NCI-H345 treated with DMSO at 0.1 percent for 48 hours (cell line): ENCODE results near the gene SLC44A4.
"Not testable (repeated sequence)": the region's sequence is repeated elsewhere in the genome, so short reads cannot be mapped to it uniquely, and the experiment has no call there.

Experiments used
- DNase-seq: peaks from one replicate; lab custom pipeline; 2025; ENCODE audit not compliant: unreplicated experiment; lab: John Stamatoyannopoulos, UW

SLC44A4 gene

GRCh38 chr6:31830886-31831335 lies 47.9 kb downstream of the SLC44A4 start:
- no peak for DNase-seq

DNA sequence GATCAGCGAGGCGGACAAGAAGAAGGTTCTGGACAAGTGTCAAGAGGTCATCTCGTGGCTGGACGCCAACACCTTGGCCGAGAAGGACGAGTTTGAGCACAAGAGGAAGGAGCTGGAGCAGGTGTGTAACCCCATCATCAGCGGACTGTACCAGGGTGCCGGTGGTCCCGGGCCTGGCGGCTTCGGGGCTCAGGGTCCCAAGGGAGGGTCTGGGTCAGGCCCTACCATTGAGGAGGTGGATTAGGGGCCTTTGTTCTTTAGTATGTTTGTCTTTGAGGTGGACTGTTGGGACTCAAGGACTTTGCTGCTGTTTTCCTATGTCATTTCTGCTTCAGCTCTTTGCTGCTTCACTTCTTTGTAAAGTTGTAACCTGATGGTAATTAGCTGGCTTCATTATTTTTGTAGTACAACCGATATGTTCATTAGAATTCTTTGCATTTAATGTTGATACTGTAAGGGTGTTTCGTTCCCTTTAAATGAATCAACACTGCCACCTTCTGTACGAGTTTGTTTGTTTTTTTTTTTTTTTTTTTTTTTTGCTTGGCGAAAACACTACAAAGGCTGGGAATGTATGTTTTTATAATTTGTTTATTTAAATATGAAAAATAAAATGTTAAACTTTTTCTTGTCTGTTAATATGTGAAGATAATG lies 49.0 kb downstream of the SLC44A4 start:
- no peak for DNase-seq

GRCh38 chr6:31827286-31828079 lies 51.3 kb downstream of the SLC44A4 start, which contains the start of gene HSPA1B:
TSS of gene HSPA1B (plus strand) at chr6:31827738. CDS start at chr6:31827951, 213 bp downstream.
- DNase-seq, result peak; percentile 84

DNA sequence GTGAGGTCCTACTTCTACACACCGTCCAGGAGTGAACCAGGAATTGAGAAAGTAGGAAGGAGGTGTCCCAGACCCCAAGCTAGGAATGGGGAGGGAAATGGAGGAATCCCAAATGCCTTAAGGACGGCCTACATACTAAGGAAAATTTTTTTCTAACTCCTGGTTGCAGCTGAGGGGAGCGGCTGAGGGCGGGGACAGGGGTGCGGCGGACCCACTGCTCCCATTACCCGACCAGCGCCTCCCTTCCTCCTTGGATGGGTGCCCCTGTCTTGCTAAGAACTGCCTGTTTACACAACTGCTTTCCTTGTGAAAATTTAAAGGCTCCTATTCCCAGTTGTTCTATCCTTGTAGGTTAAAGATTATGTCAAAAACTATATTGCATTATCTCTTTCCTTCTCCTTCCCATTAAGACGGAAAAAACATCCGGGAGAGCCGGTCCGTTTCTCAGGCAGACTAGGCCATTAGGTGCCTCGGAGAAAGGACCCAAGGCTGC lies 52.0 kb downstream of the SLC44A4 start:
- no peak for DNase-seq

DNA sequence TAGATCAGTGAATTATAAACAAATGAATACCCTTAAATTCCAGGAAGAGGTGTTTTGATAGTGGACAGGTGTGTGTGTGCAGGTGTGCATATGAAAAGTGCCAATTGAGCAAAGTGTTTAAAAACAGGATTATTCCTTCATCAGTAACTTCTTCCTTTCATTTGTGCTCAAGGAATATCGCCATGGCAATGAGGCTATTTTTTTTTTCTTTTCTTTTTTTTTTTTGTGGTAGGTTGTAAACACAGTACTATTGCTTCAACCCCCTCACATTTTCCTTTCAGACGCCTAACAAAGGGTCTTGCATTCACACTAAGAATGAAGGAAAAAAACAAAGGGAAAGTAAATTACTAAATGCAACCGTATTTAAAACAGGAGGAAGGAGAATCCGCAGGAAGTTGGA lies 53.2 kb downstream of the SLC44A4 start:
- no peak for DNase-seq

DNA sequence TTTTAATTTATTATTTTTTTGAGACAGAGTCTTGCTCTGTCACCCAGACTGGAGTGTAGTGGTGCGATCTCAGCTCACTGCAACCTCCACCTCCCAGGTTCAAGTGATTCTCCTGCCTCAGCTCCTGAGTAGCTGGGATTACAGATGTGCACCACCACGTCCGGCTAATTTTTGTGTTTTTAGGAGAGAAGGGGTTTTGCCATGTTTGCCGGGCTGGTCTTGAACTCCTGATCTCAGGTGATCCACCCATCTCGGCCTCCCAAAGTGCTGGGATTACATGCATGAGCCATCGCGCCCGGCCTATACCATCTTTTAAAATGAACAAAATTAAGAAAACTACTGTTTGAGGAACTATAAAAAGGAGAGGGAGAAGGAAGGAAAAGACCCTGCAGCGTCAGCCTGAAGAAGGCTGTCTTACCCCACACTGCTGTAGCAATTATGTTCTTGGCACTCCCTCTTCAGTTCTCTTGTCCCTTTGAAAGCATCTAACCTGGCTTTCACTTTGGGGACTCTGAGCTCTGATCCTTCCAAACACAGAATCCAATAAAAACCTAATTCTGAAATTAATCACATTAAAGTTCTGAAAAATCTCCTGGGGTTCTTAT lies 55.1 kb downstream of the SLC44A4 start:
- not testable (repeated sequence) for DNase-seq

- DNase-seq, result no peak
Measured at GRCh38 chr6:31822036-31822821, 56.6 kb downstream of the SLC44A4 start.

DNA sequence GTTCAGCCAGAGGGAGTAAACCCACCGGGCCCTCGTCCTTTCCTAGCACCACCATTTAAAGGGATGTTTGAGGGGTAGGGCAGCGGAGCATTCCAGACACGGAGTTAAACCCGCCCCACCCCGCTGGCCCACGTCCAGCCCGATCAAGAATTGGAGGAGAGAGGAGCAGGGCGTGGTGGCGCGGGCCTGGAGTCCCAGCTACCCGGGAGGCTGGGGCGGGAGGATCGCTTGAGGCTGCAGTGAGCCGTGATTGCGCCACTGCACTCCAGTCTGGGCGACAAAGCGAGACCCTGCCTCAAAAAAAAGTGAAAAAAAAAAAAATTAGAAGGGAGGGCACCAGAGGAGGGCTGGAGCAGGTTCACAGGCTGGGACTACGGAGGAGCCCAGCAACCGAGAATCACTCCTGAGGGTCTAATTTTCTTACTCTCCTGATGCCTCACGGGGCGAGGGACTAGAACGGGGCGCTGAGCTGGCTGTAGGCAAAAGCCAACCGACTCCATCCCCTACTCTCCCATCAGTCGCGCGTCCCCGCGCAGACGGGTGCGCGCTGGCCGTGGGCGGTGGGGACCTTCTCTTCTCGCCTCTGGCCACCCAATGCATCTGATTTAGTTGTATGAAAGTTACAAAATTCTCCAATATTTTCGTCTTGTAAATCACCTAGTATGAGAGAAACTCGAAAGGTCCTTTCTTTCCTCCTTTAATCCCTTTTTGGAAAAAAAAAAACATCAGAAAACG lies 57.3 kb downstream of the SLC44A4 start:
- DNase-seq, result no peak

- not testable (repeated sequence) for DNase-seq
Measured at GRCh38 chr6:31820399-31820798, 58.4 kb downstream of the SLC44A4 start.

DNA sequence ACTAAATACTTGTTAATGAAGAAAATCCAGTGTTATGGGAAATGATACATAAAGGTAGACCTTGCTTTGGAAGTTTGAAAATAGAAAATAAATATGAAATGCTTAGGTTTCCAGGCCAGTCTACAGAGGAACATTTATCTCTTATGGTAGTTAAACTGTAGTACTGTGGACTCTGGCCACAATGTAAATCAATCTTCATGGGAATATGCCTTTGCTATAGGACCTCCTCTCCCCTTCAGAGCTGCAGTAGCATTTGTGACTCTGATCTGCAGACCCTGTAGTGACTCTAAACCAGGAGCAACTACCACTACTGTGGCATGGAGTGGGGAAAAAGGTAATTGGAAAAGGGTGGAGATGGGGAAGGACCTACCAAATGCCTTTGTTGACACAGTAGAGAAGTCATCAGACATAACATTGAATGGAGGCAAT lies 58.9 kb downstream of the SLC44A4 start:
- no peak for DNase-seq

DNA sequence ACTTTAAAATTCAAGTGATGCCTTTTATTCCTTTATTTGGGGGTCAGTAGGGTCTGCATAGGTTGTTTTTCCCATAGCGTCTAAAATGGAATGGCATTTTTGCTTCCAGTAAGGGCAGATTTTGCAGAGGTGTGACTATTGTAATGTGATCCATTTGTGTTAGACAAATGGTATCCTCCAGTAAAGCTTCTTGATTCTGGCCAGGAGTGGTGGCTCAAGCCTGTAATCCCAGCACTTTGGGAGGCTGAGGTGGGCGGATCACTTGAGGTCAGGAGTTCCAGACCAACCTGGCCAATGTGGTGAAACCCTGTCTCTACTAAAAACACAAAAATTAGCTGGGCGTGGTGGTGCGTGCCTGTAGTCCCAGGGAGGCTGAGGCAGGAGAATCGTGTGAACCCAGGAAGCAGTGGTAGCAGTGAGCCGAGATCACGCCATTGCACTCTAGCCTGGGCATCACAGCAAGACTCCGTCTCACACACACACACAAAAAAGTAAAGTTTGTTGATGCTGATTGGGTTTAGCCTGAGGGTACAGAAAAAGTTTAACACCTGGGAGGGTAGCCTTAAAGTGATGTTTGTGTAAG lies 60.8 kb downstream of the SLC44A4 start:
- not testable (repeated sequence) for DNase-seq

- not testable (repeated sequence) for DNase-seq
Measured at GRCh38 chr6:31817133-31817928, 61.5 kb downstream of the SLC44A4 start.

DNA sequence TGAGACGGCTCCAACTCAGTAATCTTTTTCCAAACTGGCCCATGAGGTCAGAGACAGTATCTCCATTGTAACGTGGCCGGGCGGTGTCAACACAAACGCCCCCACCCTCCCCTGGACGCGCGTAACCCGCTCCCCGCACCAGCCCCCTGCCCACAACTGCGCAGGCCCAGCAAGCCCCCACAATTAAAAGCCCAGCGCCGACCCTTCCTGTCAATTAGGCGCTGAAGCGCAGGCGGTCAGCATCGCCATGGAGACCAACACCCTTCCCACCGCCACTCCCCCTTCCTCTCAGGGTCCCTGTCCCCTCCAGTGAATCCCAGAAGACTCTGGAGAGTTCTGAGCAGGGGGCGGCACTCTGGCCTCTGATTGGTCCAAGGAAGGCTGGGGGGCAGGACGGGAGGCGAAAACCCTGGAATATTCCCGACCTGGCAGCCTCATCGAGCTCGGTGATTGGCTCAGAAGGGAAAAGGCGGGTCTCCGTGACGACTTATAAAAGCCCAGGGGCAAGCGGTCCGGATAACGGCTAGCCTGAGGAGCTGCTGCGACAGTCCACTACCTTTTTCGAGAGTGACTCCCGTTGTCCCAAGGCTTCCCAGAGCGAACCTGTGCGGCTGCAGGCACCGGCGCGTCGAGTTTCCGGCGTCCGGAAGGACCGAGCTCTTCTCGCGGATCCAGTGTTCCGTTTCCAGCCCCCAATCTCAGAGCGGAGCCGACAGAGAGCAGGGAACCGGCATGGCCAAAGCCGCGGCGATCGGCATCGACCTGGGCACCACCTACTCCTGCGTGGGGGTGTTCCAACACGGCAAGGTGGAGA lies 63.6 kb downstream of the SLC44A4 start, which contains the start of the genes HSPA1A and HSPA1L:
HSPA1A (plus strand) TSS at position 519 of the 814 bp plus-strand sequence; CDS start at position 733, 214 bp downstream.
HSPA1L (minus strand) TSS at position 259 of the 814 bp plus-strand sequence. CDS start 3,311 bp downstream, outside the sequence.
- peak; percentile 95 for DNase-seq

DNA sequence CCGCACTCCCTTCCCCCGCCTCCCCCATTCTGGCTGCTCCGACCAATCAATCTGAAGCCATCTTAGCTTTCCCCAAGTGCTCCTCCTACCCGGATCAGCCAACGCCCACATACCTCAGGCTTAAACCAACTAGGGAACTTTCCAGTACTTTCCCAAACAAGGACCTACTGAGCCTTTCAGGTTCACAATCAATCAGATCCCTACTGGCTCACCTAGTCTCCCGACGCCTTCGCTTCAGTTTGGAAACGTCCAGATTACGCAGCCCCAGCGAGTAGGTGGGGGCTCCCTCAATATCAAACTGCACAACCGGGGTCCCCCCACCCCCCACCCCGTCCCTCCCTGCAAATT lies 64.1 kb downstream of the SLC44A4 start:
- peak; percentile 83 for DNase-seq

DNA sequence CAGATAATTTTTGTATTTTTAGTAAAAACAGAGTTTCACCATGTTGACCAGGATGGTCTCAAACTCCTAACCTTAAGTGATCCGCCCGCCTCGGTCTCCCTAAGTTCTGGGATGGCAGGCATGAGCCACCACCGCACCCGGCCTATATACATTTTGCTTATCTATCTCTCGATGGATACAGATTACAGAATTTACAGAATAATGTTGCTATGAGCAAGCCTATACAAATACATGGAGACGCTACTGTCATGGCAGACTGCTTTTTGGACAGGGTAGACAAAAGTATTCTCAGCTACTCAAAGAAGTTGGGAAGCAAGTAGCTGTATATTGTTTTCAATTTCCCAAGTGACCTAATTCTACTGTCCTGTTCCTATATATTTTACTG lies 65.3 kb downstream of the SLC44A4 start:
- DNase-seq, result no peak
